ENCODE measurements around the gene ADCY4. TPM values are rescaled to one million over a fixed set of nuclear protein-coding genes. Genes with fewer than 3 reads are reported as not detected.
"Not testable (repeated sequence)": the region's sequence is repeated elsewhere in the genome, so short reads cannot be mapped to it uniquely, and the experiment has no call there.

The ADCY4 gene
- total and polyA plus RNA-seq, 4 donors, result 3.5 to 16.0 (median 10.5) TPM

- Histone ChIP-seq H3K27me3 (ENCODE audit: control insufficient read depth, insufficient read depth, low read length) (peaks cover 51% of the 10 kb centered on the region), H3K27ac (ENCODE audit: low read depth, low read length) (no peak overlapping the region)
- 94% methylated on average over 10 of the region's 10 CpGs for WGBS (ENCODE audit: insufficient coverage)
Observed at GRCh38 chr14:24330973-24331674, 3.7 kb downstream of the ADCY4 start.

DNA sequence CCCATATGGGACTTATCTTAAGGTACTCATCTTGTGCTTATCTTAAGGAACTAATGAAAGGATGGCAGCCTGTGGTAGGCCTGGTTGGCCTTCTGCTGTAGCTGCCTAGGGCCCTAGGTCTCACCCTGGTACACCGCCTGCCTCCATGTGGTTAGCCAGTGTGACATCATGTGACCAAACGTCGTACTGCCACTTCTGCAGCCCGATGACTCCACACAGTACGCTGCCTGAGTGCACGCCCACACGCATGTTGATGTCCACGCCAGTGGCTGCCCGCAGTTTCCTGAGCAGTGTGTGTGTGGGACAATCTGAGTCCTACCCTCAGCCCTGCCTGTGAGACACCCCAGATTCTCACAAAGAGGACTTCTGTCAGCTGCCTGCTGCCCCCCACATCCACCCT, 5.1 kb downstream of the ADCY4 start:
- Histone ChIP-seq H3K4me1 (ENCODE audit: control insufficient read depth, insufficient read depth, low read length) (peaks cover 32% of the 10 kb centered on the region), H3K4me3 (ENCODE audit: low read depth, low read length) (no peak overlapping the region), H3K36me3 (ENCODE audit: control insufficient read depth, insufficient read depth, low read length) (no peaks in the 10 kb centered on the region), H3K9me3 (ENCODE audit: control insufficient read depth, insufficient read depth, low read length) (no peaks in the 10 kb centered on the region), H3K27me3 (ENCODE audit: control insufficient read depth, insufficient read depth, low read length) (peaks cover 37% of the 10 kb centered on the region), H3K27ac (ENCODE audit: low read depth, low read length) (no peak overlapping the region)
- DNase-seq (ENCODE audit: low read depth in 4 of 6, low spot score in 6 of 6), result no peak
- 76% methylated on average over 8 of the region's 9 CpGs for WGBS (ENCODE audit: insufficient coverage)

More at GRCh38 chr14:24330973-24331674, 3.7 kb downstream of the ADCY4 start:
- no peak for DNase-seq (ENCODE audit: low read depth in 4 of 6, low spot score in 6 of 6)
- no peak overlapping the region for H3K4me3 ChIP-seq (ENCODE audit: low read depth, low read length)
- H3K36me3 ChIP-seq (ENCODE audit: control insufficient read depth, insufficient read depth, low read length), result no peaks in the 10 kb centered on the region
- no peaks in the 10 kb centered on the region for H3K9me3 ChIP-seq (ENCODE audit: control insufficient read depth, insufficient read depth, low read length)
- peaks cover 42% of the 10 kb centered on the region for H3K4me1 ChIP-seq (ENCODE audit: control insufficient read depth, insufficient read depth, low read length)

DNA sequence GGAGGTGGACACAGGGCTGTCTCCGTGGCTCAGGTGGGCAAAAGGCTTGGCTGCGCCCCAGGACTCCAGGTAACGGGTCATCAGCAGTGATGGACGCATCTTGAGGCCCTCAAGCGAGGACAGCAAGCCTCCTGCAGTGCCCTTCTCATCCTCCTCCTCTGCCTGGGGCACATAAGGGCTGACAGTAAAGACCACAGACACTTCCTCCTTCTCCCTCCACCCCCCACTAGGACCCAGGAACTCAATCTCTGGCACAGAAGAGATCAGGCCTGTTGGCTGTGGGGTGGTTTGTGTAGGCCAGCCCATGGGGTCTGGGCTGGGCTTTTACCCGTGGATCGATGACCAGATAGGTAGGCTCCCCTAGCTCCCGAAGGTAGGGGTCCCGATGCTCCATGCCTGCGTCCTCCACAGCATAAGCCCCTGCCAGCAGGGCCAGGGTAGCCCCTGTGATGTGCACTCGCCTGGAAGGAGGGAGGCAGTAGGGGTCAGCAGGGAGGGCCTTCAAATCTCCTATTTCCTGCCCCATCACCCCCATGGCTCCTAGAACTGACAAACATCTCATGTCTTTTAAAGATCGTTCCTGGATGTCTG, 5.7 kb downstream of the ADCY4 start:
- DNase-seq (ENCODE audit: low read depth in 4 of 6, low spot score in 6 of 6), result no peak
- Histone ChIP-seq H3K4me3 (ENCODE audit: low read depth, low read length) (no peak overlapping the region), H3K4me1 (ENCODE audit: control insufficient read depth, insufficient read depth, low read length) (peaks cover 26% of the 10 kb centered on the region), H3K27me3 (ENCODE audit: control insufficient read depth, insufficient read depth, low read length) (peaks cover 32% of the 10 kb centered on the region), H3K27ac (ENCODE audit: low read depth, low read length) (no peak overlapping the region), H3K36me3 (ENCODE audit: control insufficient read depth, insufficient read depth, low read length) (no peaks in the 10 kb centered on the region), H3K9me3 (ENCODE audit: control insufficient read depth, insufficient read depth, low read length) (no peaks in the 10 kb centered on the region)
- WGBS (ENCODE audit: insufficient coverage), result 89% methylated on average over 9 of the region's 12 CpGs

DNA sequence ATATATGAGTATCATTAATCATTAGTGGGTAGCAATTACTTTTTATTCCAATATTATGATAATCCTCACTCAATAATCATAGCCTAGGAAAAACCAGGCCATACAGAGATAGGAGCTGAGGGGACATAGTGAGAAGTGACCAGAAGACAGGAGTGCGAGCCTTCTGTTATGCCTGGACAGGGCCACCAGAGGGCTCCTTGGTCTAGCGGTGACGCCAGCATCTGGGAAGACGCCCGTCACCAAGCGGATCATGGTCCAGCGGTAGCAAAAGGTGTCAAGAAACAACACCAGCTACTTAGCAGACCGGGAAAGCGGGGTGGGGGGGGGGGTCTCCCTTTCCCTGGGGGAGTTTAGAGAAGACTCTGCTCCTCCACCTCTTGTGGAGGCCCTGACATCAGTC, 7.0 kb downstream of the ADCY4 start:
- not testable (repeated sequence) for H3K4me3 ChIP-seq (ENCODE audit: low read depth, low read length); H3K36me3 ChIP-seq (ENCODE audit: control insufficient read depth, insufficient read depth, low read length); H3K27ac ChIP-seq (ENCODE audit: low read depth, low read length); H3K9me3 ChIP-seq (ENCODE audit: control insufficient read depth, insufficient read depth, low read length)
- Histone ChIP-seq H3K4me1 (ENCODE audit: control insufficient read depth, insufficient read depth, low read length) (peaks cover 14% of the 10 kb centered on the region), H3K27me3 (ENCODE audit: control insufficient read depth, insufficient read depth, low read length) (peaks cover 19% of the 10 kb centered on the region)
- peak in 1 of 6 donors; percentile 43 for DNase-seq (ENCODE audit: low read depth in 4 of 6, low spot score in 6 of 6)
- 0% methylated on average over 1 of the region's 9 CpGs for WGBS (ENCODE audit: insufficient coverage)

GRCh38 chr14:24327303-24327702, 7.6 kb downstream of the ADCY4 start:
- H3K27ac ChIP-seq (ENCODE audit: low read depth, low read length), result no peak overlapping the region
- H3K9me3 ChIP-seq (ENCODE audit: control insufficient read depth, insufficient read depth, low read length), result no peaks in the 10 kb centered on the region
- H3K36me3 ChIP-seq (ENCODE audit: control insufficient read depth, insufficient read depth, low read length), result no peaks in the 10 kb centered on the region
- WGBS (ENCODE audit: insufficient coverage), result 80% methylated on average over 2 of the region's 2 CpGs
- no peak for DNase-seq (ENCODE audit: low read depth in 4 of 6, low spot score in 6 of 6)
- H3K27me3 ChIP-seq (ENCODE audit: control insufficient read depth, insufficient read depth, low read length), result peaks cover 17% of the 10 kb centered on the region
- H3K4me3 ChIP-seq (ENCODE audit: low read depth, low read length), result no peak overlapping the region
- peaks cover 8% of the 10 kb centered on the region for H3K4me1 ChIP-seq (ENCODE audit: control insufficient read depth, insufficient read depth, low read length)

DNA sequence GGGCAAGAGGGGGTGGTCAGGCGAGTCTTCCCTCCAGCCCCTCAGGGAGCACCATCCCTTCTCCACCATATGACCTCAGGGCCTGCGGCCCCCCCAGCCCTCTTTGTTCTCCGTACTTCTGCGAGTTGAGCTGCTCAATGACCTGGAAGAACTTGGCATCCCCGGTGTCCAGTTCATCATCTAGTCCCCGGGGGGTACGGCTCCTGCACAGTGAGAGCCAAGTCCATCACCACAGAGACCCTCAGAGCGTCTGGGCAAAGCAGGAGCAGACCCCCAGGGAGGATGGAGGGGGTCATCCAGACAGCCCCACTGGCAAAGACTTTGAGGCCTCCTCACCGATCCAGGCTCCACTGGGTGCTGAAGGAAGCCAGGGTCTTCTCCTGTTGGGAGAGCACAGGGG, 8.9 kb downstream of the ADCY4 start:
- H3K36me3 ChIP-seq (ENCODE audit: control insufficient read depth, insufficient read depth, low read length), result no peaks in the 10 kb centered on the region
- H3K9me3 ChIP-seq (ENCODE audit: control insufficient read depth, insufficient read depth, low read length), result no peaks in the 10 kb centered on the region
- no peak for DNase-seq (ENCODE audit: low read depth in 4 of 6, low spot score in 6 of 6)
- H3K4me3 ChIP-seq (ENCODE audit: low read depth, low read length), result no peak overlapping the region
- 33% methylated on average over 6 of the region's 9 CpGs for WGBS (ENCODE audit: insufficient coverage)
- no peak overlapping the region for H3K27ac ChIP-seq (ENCODE audit: low read depth, low read length)
- peaks cover 8% of the 10 kb centered on the region for H3K27me3 ChIP-seq (ENCODE audit: control insufficient read depth, insufficient read depth, low read length)
- no peaks in the 10 kb centered on the region for H3K4me1 ChIP-seq (ENCODE audit: control insufficient read depth, insufficient read depth, low read length)

DNA sequence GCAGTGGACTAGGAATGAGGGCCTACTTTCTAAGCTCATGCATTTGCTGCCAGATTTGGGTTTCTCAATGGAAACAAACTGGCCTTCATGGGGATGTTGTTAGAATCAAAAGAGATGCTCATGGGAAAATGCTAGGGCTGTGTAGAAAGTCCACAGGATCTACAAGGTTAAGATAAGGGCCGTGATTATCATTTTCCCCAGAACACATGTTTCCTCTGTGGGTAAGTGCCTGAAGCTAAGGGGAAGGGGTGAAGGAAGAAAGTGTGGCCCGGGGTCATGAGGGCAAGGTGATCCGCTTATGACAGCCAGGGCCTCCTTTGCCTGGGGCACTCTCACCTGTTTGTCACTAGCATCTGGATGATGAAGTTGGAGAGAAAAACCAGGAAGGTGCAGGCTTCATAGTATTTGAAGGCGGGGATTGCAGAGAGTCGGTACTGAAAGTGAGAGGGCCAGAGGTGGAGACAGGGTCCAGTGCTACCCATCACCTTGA, 9.8 kb downstream of the ADCY4 start:
- Histone ChIP-seq H3K27ac (ENCODE audit: low read depth, low read length) (no peak overlapping the region), H3K27me3 (ENCODE audit: control insufficient read depth, insufficient read depth, low read length) (peaks cover 7% of the 10 kb centered on the region), H3K4me1 (ENCODE audit: control insufficient read depth, insufficient read depth, low read length) (no peaks in the 10 kb centered on the region), H3K36me3 (ENCODE audit: control insufficient read depth, insufficient read depth, low read length) (no peaks in the 10 kb centered on the region), H3K9me3 (ENCODE audit: control insufficient read depth, insufficient read depth, low read length) (no peaks in the 10 kb centered on the region), H3K4me3 (ENCODE audit: low read depth, low read length) (no peak overlapping the region)
- 95% methylated on average over 4 of the region's 5 CpGs for WGBS (ENCODE audit: insufficient coverage)
- no peak for DNase-seq (ENCODE audit: low read depth in 4 of 6, low spot score in 6 of 6)

DNA sequence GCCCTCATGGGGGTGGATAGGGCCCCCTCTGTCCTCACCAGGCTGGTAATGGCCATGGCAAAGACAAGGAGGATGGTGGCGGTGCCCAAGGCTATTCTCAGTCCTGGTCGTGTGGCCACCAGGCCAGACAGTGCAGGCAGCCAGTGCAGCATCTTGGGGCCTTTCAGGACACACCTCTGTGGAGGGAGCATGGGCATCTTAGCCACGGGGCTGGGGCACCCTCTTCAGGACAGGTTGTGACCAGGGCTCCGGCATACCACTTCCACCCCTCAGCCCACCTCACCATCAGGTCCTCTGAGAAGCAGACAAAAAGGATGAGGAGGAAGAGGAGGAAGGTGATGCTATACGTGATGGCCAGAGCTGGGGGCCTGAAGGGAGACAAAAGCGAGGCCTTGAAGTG, 10.8 kb downstream of the ADCY4 start:
- Histone ChIP-seq H3K27ac (ENCODE audit: low read depth, low read length) (no peak overlapping the region), H3K9me3 (ENCODE audit: control insufficient read depth, insufficient read depth, low read length) (no peaks in the 10 kb centered on the region), H3K4me1 (ENCODE audit: control insufficient read depth, insufficient read depth, low read length) (no peaks in the 10 kb centered on the region), H3K36me3 (ENCODE audit: control insufficient read depth, insufficient read depth, low read length) (no peaks in the 10 kb centered on the region), H3K27me3 (ENCODE audit: control insufficient read depth, insufficient read depth, low read length) (peaks cover 18% of the 10 kb centered on the region), H3K4me3 (ENCODE audit: low read depth, low read length) (no peak overlapping the region)
- 70% methylated on average over 4 of the region's 6 CpGs for WGBS (ENCODE audit: insufficient coverage)
- no peak for DNase-seq (ENCODE audit: low read depth in 4 of 6, low spot score in 6 of 6)

- no peaks in the 10 kb centered on the region for H3K4me1 ChIP-seq (ENCODE audit: control insufficient read depth, insufficient read depth, low read length)
- no peak overlapping the region for H3K27ac ChIP-seq (ENCODE audit: low read depth, low read length)
- H3K27me3 ChIP-seq (ENCODE audit: control insufficient read depth, insufficient read depth, low read length), result peaks cover 24% of the 10 kb centered on the region
- 55% methylated on average over 3 of the region's 3 CpGs for WGBS (ENCODE audit: insufficient coverage)
- no peaks in the 10 kb centered on the region for H3K36me3 ChIP-seq (ENCODE audit: control insufficient read depth, insufficient read depth, low read length)
- H3K4me3 ChIP-seq (ENCODE audit: low read depth, low read length), result no peak overlapping the region
- no peak for DNase-seq (ENCODE audit: low read depth in 4 of 6, low spot score in 6 of 6)
- H3K9me3 ChIP-seq (ENCODE audit: control insufficient read depth, insufficient read depth, low read length), result no peaks in the 10 kb centered on the region
Observed at GRCh38 chr14:24323341-24323740, 11.5 kb downstream of the ADCY4 start.

DNA sequence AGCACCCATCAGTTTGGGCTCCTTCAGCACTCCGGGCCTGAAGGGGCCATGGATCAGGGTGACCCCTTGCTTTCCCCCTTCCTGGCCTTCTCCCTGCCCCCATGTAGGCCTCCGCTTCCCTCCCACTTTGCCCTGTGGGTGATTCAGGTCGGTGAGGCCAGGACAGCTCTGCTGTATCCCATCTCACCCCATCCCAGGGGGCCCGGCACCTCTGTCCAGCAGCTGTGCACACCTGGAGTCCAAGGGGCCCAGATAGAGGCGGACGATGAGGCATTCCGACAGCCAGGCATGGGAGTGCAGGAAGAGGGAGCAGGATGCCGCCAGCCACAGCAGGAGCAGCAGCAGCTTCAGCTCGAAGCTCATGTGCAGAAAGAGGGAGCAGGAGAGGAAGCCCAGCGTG, 12.2 kb downstream of the ADCY4 start:
- no peak for DNase-seq (ENCODE audit: low read depth in 4 of 6, low spot score in 6 of 6)
- 79% methylated on average over 9 of the region's 10 CpGs for WGBS (ENCODE audit: insufficient coverage)
- Histone ChIP-seq H3K36me3 (ENCODE audit: control insufficient read depth, insufficient read depth, low read length) (no peaks in the 10 kb centered on the region), H3K27ac (ENCODE audit: low read depth, low read length) (no peak overlapping the region), H3K9me3 (ENCODE audit: control insufficient read depth, insufficient read depth, low read length) (no peaks in the 10 kb centered on the region), H3K4me3 (ENCODE audit: low read depth, low read length) (no peak overlapping the region), H3K4me1 (ENCODE audit: control insufficient read depth, insufficient read depth, low read length) (no peaks in the 10 kb centered on the region), H3K27me3 (ENCODE audit: control insufficient read depth, insufficient read depth, low read length) (peaks cover 31% of the 10 kb centered on the region)

Data from spinal cord (tissue), 10 donors.